Activated T-helper 2 cell treated with anti-CD3 and anti-CD28 coated beads, Interferon-gamma antibody, Interleukin-2, Interleukin-4, amounts not matched to agents 10 μg/mL and 5 μg/mL and 100 μg/mL, durations not matched to agents 14 hours and 24 hours and 36 hours (primary cell): ENCODE data around the gene LSMEM2. TPM values are rescaled to one million over a fixed set of nuclear protein-coding genes. Genes with fewer than 3 reads are reported as not detected.
A peak's percentile ranks its signal among the peaks of the same experiment; 100 is the strongest.
"Not testable (repeated sequence)": the region's sequence is repeated elsewhere in the genome, so short reads cannot be mapped to it uniquely, and the experiment has no call there.

Experiments used
- DNase-seq: peaks from one replicate; pipeline ENCODE4 v3.0.0; 2021; ENCODE audit warnings: low spot score
- H3K27ac Mint-ChIP-seq: one replicate; pipeline ENCODE4 v1.8.0; 2021; ENCODE audit warnings: mixed read lengths
- H3K27me3 Mint-ChIP-seq: one replicate; pipeline ENCODE4 v1.8.0; 2021; ENCODE audit warnings: low read depth, mixed read lengths
- H3K36me3 Mint-ChIP-seq: one replicate; pipeline ENCODE4 v1.8.0; 2021; ENCODE audit warnings: low read depth, mixed read lengths
- H3K4me1 Mint-ChIP-seq: one replicate; pipeline ENCODE4 v1.8.0; 2021; ENCODE audit warnings: low read depth, mixed read lengths
- H3K4me3 Mint-ChIP-seq: one replicate; pipeline ENCODE4 v1.8.0; 2021; ENCODE audit warnings: low read depth, mild to moderate bottlenecking, moderate library complexity, mixed read lengths
- H3K9me3 Mint-ChIP-seq: one replicate; pipeline ENCODE4 v1.8.0; 2021; ENCODE audit warnings: mixed read lengths
- intact Hi-C: fragments of 100-400 bp; cut with micrococcal nuclease; formaldehyde crosslinking; loops from one replicate; pipeline ENCODE4 v1.15.1; 2023
- total RNA-seq: library from RNA; stranded (reverse); gene quantifications from 2 replicates; pipeline ENCODE4 v1.2.3, GENCODE V29; 2022

Gene LSMEM2
- total RNA-seq, 1 donor from 2014 or later: not detected

DNA sequence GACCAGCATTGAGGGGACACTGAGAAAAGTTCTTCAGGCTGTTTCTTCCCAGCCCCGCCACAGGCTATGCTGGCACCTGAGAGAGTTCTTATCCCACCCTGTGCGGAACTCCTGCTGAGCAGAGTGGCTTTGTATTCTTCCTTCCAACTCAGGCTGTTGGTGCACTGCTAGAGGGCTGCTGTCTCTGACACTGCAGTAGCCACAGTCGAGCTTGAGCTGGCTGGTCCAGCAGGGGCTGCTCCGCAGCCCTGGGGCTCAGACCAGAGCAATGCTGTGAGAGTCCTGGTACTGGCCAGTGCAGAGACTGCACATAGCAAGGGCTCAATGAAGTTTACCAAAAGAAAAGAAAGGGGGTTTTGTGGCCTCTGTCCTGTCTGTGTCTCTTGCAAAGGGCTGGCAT lies 39.2 kb upstream of the LSMEM2 start:
- Mint-ChIP-seq H3K27ac (no peak overlapping the region), H3K4me1 (peaks cover 56% of the 10 kb centered on the region), H3K27me3 (no peaks in the 10 kb centered on the region), H3K36me3 (peaks cover 52% of the 10 kb centered on the region), H3K4me3 (peak overlapping the region; percentile 55), H3K9me3 (no peaks in the 10 kb centered on the region)
- intact Hi-C loops: loop anchor here (5.0 kb wide), 3 partner anchors 83 to 363 kb away; partner anchors contain the start of gene HYAL2
- no peak for DNase-seq

DNA sequence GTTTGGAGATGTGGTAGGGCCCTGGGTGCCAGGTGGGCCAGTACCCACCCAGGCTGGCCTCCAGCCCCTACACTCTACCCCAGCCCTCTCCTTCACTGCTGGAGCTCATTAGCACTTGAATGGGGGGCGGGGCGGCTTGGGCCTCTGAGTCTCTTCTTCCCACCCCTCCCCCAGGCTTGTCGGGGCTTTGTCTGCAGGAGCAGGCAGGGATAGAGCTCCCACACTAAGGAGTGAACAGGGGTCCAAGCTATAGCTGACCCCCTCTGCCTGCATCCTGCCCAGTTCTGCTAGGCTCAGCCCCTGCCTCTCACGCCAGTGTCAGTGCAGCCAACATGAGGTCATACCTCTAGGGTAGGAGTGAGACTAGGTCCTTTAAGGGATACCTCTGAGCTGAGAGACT lies 37.7 kb upstream of the LSMEM2 start:
- Mint-ChIP-seq H3K4me1 (peaks cover 61% of the 10 kb centered on the region), H3K9me3 (no peaks in the 10 kb centered on the region), H3K4me3 (peak overlapping the region; percentile 63), H3K27ac (peak overlapping the region; percentile 87), H3K27me3 (no peaks in the 10 kb centered on the region), H3K36me3 (peaks cover 52% of the 10 kb centered on the region)
- DNase-seq: no peak
- intact Hi-C loops: no loop called here

DNA sequence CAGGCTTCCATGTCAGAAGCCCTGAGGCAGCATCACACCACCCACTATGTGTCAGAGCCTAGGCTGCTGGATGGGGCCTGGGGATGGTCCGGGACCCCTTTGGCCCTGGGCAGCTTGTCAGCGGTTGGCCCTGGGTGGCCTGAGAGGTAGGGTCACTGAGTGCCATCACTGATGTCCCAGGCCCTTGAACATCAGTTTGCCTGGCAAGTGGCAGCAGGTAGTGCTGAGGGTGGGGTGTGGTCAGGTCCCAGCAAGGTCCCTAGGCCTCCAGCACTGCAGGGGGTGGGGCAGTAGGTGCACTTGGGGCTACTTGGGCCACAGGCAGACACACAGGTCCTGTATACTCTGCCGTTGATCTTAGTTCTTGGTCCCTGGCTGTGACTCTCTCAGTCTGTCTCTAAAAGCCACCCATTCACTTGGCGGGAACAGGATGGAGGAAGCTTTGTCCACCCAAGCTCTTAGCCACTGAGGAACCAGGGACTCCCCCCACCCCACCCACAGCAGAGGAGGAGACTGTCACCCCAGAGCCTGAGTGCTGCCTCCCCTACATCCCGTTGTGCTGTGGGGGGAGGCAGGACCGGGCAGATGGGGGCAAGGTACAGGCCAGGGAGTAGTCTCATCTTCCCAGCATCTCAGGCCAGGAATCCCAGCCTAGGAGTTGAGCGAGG lies 37.0 kb upstream of the LSMEM2 start:
- H3K4me1 Mint-ChIP-seq: peaks cover 68% of the 10 kb centered on the region
- H3K4me3 Mint-ChIP-seq: peak overlapping the region; percentile 13
- intact Hi-C loops: no loop called here
- H3K9me3 Mint-ChIP-seq: no peaks in the 10 kb centered on the region
- peak overlapping the region; percentile 95 for H3K27ac Mint-ChIP-seq
- no peak for DNase-seq
- H3K36me3 Mint-ChIP-seq: peaks cover 48% of the 10 kb centered on the region
- H3K27me3 Mint-ChIP-seq: no peaks in the 10 kb centered on the region

DNA sequence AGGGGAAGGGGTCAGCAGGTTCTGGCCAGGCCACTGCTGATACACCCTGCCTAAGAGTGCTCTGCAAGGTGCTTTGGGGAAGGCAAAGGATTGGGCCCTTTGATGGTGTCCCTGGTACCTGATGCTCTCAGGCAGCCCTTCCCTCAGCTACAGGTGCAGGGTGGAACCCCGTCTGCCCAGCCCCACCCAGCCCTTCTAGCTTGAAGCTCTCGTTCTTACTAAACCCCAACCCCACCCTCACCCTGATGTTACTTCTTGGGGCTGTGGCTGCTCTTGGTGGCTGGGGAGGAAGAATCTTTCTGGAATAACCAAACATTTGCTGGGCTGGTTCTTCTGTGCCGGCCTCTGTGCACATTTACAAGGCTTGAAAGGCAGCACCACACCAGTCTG lies 36.5 kb upstream of the LSMEM2 start:
- H3K4me1 Mint-ChIP-seq: peaks cover 73% of the 10 kb centered on the region
- peak overlapping the region; percentile 95 for H3K27ac Mint-ChIP-seq
- H3K9me3 Mint-ChIP-seq: no peaks in the 10 kb centered on the region
- intact Hi-C loops: no loop called here
- no peak for DNase-seq
- peak overlapping the region; percentile 69 for H3K4me3 Mint-ChIP-seq
- no peaks in the 10 kb centered on the region for H3K27me3 Mint-ChIP-seq
- H3K36me3 Mint-ChIP-seq: peaks cover 46% of the 10 kb centered on the region

DNA sequence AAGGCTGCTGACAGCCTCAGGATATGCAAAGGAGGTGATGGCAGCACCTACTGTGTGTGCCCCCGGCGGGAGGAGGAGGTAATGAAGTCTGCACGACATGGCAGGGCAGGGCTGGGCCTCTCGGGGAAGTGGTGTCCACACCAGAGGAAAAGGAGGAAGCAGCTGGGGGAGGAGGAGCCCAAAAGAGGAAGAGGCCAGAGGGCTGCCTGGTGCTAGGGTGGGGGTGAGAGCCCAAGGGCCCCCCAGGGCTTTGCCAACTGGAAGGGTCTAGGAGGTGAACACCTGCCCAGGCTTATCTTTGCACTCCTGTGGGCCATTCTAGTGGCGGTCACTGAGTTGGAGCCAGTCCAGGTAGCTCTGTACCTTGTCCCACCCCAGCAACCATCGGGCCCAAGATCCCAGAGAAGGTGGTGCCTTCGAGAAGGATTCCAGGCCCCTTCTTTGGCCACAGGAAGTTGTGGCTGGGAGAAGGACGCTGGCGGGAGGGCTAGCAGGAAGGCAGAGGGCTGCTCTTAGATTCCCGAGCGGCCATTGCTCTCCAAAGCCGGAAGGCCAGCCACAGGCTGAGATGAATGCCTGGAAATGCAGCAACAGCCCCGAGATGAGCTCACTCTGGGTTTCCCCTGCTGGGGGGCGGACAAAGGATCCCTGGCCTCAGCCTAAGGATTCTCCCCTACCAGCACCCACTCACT lies 35.9 kb upstream of the LSMEM2 start:
- peaks cover 43% of the 10 kb centered on the region for H3K36me3 Mint-ChIP-seq
- H3K4me1 Mint-ChIP-seq: peaks cover 74% of the 10 kb centered on the region
- H3K27ac Mint-ChIP-seq: peak overlapping the region; percentile 95
- intact Hi-C loops: no loop called here
- H3K27me3 Mint-ChIP-seq: no peaks in the 10 kb centered on the region
- no peaks in the 10 kb centered on the region for H3K9me3 Mint-ChIP-seq
- H3K4me3 Mint-ChIP-seq: peak overlapping the region; percentile 69
- DNase-seq: no peak

DNA sequence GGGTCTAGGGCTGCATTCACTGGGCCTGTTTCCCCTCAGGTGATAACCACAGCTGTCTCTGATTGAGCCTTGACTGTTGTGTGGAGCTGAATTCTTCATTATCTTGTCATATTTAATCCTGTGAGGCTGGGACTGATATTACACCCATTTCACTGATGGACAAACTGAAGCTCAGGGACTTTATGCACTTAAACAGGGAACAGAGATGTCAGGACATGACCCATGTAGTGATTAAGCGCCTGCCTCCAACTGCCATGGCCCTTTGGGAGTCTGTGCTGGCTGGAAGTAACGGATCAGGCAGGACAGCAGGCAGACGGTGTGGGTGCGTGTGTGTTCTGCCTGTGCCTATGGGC lies 35.4 kb upstream of the LSMEM2 start:
- H3K4me3 Mint-ChIP-seq: no peak overlapping the region
- intact Hi-C loops: no loop called here
- peak overlapping the region; percentile 81 for H3K27ac Mint-ChIP-seq
- no peaks in the 10 kb centered on the region for H3K27me3 Mint-ChIP-seq
- peaks cover 40% of the 10 kb centered on the region for H3K36me3 Mint-ChIP-seq
- no peaks in the 10 kb centered on the region for H3K9me3 Mint-ChIP-seq
- no peak for DNase-seq
- peaks cover 74% of the 10 kb centered on the region for H3K4me1 Mint-ChIP-seq

DNA sequence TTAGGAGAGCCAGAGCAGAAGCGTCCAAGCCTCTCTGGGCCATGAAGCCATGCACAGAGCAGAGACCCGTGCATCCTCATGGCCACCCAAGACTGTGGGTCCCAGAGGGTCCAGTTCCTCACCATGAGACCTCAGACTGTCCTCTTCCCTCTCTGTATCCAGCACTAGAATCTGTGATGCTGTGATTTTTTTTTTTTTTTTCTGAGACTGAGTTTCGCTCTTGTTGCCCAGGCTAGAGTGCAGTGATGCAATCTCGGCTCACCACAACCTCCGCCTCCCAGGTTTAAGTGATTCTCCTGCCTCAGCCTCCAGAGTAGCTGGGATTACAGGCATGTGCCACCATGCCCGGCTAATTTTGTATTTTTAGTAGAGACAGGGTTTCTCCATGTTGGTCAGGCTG lies 34.1 kb upstream of the LSMEM2 start:
- Mint-ChIP-seq H3K4me1 (peaks cover 63% of the 10 kb centered on the region), H3K27ac (peak overlapping the region; percentile 74), H3K36me3 (peaks cover 31% of the 10 kb centered on the region), H3K4me3 (peak overlapping the region; percentile 82)
- intact Hi-C loops, H3K27me3 Mint-ChIP-seq, H3K9me3 Mint-ChIP-seq, DNase-seq: not testable (repeated sequence)

DNA sequence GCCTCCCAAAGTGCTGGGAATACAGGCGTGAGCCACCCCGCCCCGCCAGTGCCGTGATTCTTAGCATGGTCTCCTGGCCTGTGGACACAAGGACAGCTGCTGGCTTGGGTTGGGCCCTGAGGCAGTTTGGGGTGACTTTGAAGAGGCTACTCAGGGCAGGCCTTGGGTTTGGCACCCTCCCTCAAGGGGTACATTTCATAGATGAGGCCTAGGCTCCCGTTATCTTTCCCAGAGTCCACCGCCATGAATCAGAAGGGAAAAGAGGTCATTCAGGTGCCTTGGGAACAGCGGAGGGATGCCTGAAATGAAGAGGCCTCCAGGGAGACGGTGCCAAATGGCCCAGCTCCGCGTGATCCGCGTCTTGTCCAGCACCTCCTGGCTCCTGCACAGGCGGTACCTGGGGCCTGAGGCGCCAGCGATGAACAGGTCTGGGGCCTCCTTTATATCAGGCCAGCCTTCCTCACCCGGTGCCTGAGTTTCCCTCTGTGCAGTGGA lies 33.6 kb upstream of the LSMEM2 start:
- intact Hi-C loops: no loop called here
- peak overlapping the region; percentile 92 for H3K27ac Mint-ChIP-seq
- no peak for DNase-seq
- peak overlapping the region; percentile 82 for H3K4me3 Mint-ChIP-seq
- peaks cover 28% of the 10 kb centered on the region for H3K36me3 Mint-ChIP-seq
- H3K4me1 Mint-ChIP-seq: peaks cover 62% of the 10 kb centered on the region
- H3K27me3 Mint-ChIP-seq: no peaks in the 10 kb centered on the region
- H3K9me3 Mint-ChIP-seq: no peaks in the 10 kb centered on the region

DNA sequence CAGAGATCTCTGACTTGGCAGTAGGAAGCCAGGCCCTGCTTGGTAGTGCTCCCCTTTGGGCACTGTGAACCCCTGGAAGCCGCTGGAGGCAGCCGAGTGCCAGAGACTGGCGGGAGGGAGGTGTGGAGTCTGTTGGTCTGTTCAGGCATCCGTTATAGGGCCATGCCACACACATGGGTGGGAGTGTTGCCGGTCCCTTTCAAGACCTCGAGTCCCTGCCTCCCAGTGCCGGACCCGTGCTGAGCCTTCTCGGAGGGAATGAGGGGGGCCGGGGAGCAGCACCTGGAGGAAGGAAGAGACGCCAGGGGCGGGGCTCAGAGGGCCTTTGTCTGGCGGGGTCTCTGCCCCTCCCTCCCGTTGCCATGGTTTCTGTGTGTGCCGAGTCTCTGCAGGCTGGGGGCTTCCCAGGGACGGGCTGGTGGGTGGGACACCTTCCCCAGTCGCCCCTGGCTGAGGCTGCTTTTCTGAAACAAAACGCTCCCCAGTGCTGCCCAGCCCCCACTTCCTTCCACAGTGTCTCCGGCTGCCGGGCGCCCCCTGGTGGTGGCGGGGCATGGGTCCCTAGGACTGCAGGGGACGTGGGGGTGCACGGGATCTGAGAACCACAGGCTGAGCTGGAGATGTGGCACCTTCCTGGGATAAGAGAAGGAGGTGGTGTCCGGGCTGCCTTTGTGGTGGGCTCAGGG lies 32.9 kb upstream of the LSMEM2 start:
- H3K4me3 Mint-ChIP-seq: peak overlapping the region; percentile 82
- peaks cover 62% of the 10 kb centered on the region for H3K4me1 Mint-ChIP-seq
- no peaks in the 10 kb centered on the region for H3K9me3 Mint-ChIP-seq
- intact Hi-C loops: loop anchor here (1.0 to 2.0 kb wide), 5 partner anchors 8 to 53 kb away; partner anchors contain the start of genes HYAL3 and NAA80
- H3K27ac Mint-ChIP-seq: peak overlapping the region; percentile 92
- peak; percentile 86 for DNase-seq
- H3K27me3 Mint-ChIP-seq: no peaks in the 10 kb centered on the region
- H3K36me3 Mint-ChIP-seq: peaks cover 30% of the 10 kb centered on the region

DNA sequence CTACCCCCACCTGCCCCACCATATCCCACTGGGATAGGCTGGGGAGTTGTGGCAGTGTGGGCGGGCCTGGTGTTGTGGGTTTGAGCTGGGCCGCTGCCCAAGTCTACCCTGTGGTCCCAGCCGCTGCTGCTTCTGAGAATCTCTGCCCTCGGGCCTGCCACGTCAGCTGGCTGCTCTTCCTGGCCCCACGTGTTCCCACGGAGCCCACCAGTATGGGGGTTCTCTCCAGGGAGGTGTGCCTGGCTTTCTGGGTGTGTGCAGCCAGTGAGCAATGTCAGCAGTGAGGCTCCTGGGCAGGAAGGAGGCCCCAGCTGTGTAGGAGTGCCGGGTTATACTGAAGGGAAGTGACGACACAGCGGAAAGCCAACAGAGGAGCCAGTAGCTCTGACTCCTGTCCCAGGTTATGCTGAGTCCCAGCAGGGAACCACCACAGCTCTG lies 32.4 kb upstream of the LSMEM2 start:
- Mint-ChIP-seq H3K27me3 (no peaks in the 10 kb centered on the region), H3K27ac (peak overlapping the region; percentile 92), H3K4me1 (peaks cover 61% of the 10 kb centered on the region), H3K9me3 (no peaks in the 10 kb centered on the region), H3K4me3 (peak overlapping the region; percentile 82), H3K36me3 (peaks cover 31% of the 10 kb centered on the region)
- intact Hi-C loops: loop anchor here (1.0 to 2.0 kb wide), 5 partner anchors 8 to 52 kb away; partner anchors contain the start of genes HYAL3 and NAA80
- peak; percentile 78 for DNase-seq

DNA sequence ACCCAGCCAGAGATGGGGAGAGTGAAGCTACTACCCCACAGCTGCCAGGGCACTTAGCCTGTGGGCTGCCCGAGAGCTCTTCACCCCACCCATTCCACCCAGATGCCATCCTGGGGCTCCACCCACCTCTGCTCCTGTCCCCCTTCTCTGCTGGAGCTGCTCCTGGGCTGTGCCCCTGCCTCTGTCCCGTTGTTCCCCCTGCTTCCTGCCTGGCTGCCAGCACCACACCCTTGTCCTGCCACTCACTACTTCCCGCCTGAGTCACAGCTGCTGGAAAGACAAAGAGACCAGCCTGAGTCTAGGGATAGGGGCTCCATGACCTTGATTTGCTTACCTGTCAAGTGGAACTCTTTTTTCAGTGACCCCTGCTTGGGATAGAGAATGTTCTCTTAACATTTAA lies 30.5 kb upstream of the LSMEM2 start:
- intact Hi-C loops: no loop called here
- H3K9me3 Mint-ChIP-seq: no peaks in the 10 kb centered on the region
- no peaks in the 10 kb centered on the region for H3K27me3 Mint-ChIP-seq
- peak overlapping the region; percentile 45 for H3K4me3 Mint-ChIP-seq
- DNase-seq: no peak
- H3K36me3 Mint-ChIP-seq: peaks cover 35% of the 10 kb centered on the region
- H3K4me1 Mint-ChIP-seq: peaks cover 45% of the 10 kb centered on the region
- H3K27ac Mint-ChIP-seq: peak overlapping the region; percentile 90

DNA sequence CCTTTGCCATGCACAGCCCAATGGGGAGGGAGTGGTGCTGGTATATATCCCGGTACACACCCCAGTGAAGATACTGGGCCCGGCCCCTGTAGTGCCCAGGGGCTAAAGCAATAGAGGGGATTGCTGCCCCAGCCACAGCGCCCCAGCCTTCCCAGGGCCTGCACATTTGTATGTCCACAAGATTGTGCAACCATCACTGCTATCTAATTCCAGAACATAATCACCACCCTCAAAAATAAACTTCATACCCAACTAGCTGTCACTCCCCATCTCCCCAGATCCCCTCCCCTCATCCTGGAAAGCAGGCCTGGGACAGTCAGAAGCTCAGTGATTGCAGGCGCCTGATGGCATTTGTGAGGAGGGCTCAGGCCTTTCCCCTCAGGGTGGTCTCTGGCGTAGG lies 29.4 kb upstream of the LSMEM2 start:
- peaks cover 38% of the 10 kb centered on the region for H3K4me1 Mint-ChIP-seq
- no peak overlapping the region for H3K27ac Mint-ChIP-seq
- no peak for DNase-seq
- H3K9me3 Mint-ChIP-seq: no peaks in the 10 kb centered on the region
- peaks cover 40% of the 10 kb centered on the region for H3K36me3 Mint-ChIP-seq
- H3K27me3 Mint-ChIP-seq: no peaks in the 10 kb centered on the region
- intact Hi-C loops: no loop called here
- no peak overlapping the region for H3K4me3 Mint-ChIP-seq

DNA sequence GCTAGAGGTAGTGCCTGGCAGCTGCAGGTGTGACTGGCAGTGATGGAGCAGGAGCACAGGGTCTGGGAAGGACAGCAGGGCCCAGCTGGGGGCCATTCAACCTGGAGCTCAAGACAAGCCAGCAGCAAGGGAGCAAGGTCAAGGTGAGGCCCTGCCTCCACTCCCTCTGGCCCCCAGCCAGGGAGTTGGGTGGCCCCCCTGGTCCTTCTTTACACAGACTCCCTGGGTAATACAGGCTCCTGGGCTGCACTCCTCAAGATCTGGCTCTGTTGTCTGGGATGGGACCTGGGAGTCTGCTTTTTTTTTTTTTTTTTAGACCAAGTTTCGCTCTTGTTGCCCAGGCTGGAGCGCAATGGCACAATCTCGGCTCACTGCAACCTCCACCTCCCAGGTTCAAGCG lies 28.4 kb upstream of the LSMEM2 start:
- Mint-ChIP-seq H3K9me3 (no peaks in the 10 kb centered on the region), H3K4me3 (no peak overlapping the region), H3K4me1 (peaks cover 31% of the 10 kb centered on the region), H3K27ac (no peak overlapping the region), H3K36me3 (peaks cover 45% of the 10 kb centered on the region), H3K27me3 (no peaks in the 10 kb centered on the region)
- DNase-seq: no peak
- intact Hi-C loops: no loop called here
